Coronary artery (tissue), 2 donors: ENCODE measurements around the gene ESPNL.
"Not testable (repeated sequence)": the region's sequence is repeated elsewhere in the genome, so short reads cannot be mapped to it uniquely, and the experiment has no call there.

ENCODE experiments used
- DNase-seq: peaks from one replicate; pipeline ENCODE4 v3.0.0-alpha.2; 2017; ENCODE audit warnings: low spot score
- H3K27ac ChIP-seq, 2 donors: fragments of 200-600 bp; sonication (generic); one replicate each; pipeline ENCODE4 v1.5.1; 2016 to 2019
- H3K4me3 ChIP-seq: fragments of 200-600 bp; sonication (generic); 2 replicates; pipeline ENCODE4 v1.5.1; 2016; ENCODE audit warnings: mild to moderate bottlenecking, moderate library complexity
- CTCF ChIP-seq: fragments of 200-600 bp; sonication (generic); IDR thresholded peaks from one replicate; pipeline ENCODE4 v1.5.1; 2019; ENCODE audit warnings: antibody characterized with exemption

Gene ESPNL

GRCh38 chr2:238114331-238114841 is 14.2 kb downstream of the ESPNL start:
- no peak for DNase-seq
- TF ChIP-seq CTCF, result no peak
- H3K27ac ChIP-seq, result no peak overlapping the region
- H3K4me3 ChIP-seq, result no peak overlapping the region

DNA sequence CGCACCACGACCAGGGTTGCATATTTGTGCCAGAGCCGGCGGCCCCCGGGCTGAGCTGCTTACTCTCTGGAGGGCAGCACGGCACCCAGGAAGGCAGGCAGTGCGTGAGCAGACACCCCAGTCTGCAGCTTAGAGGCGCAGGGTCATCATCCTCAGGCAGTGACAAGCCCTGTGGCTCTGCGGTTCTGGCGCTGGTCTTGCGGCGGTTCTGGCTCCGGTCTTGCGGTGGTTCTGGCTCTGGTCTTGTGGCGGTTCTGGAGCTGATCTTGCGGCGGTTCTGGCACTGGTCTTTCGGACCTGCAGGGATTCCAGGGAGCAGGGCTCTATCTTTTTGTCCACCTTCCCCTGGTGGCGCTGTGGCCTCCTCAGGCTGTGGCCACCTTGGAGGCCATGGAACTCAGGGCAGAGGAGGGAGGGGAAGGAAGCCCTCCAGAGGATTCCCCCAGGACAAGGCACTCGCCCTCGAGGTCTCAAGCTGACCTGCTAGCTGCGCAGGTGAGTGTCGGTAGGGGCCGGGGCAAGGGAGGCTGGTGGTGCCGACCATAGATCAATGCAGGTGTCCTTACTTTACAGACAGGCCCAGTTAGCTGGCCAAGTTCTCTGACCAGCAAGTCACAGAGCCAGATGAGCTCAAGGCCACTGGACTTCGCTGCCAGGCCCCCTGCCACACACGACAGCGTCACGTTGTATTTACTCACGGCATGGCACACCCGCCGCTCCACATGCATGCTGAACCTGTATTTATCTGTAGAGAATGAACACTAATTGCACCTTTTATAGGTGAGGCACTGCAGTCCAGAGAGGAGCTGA is 14.9 kb downstream of the ESPNL start:
- Histone ChIP-seq H3K27ac (no peak overlapping the region), H3K4me3 (no peak overlapping the region)
- TF ChIP-seq CTCF, result no peak
- DNase-seq, result no peak

- not testable (repeated sequence) for H3K4me3 ChIP-seq, DNase-seq, H3K27ac ChIP-seq
These were observed 15.6 kb downstream of the ESPNL start for GRCh38 chr2:238115709-238116108.

GRCh38 chr2:238116298-238117198 is 16.4 kb downstream of the ESPNL start:
- TF ChIP-seq CTCF, result no peak
- Histone ChIP-seq H3K27ac (no peak overlapping the region), H3K4me3 (no peak overlapping the region)
- DNase-seq, result no peak

- DNase-seq, result no peak
- H3K4me3 ChIP-seq, result no peak overlapping the region
- no peak for TF ChIP-seq CTCF
These were observed 17.3 kb downstream of the ESPNL start for GRCh38 chr2:238117199-238118154.

GRCh38 chr2:238119756-238120462 is 19.8 kb downstream of the ESPNL start:
- Histone ChIP-seq H3K27ac (no peak overlapping the region), H3K4me3 (no peak overlapping the region)
- no peak for TF ChIP-seq CTCF
- DNase-seq, result no peak

More at GRCh38 chr2:238117199-238118154, 17.3 kb downstream of the ESPNL start:
- H3K27ac ChIP-seq, result no peak overlapping the region
